ENCODE results near the gene METRNL.
"Not testable (repeated sequence)": the region's sequence is repeated elsewhere in the genome, so short reads cannot be mapped to it uniquely, and the experiment has no call there.

Gene METRNL

DNA sequence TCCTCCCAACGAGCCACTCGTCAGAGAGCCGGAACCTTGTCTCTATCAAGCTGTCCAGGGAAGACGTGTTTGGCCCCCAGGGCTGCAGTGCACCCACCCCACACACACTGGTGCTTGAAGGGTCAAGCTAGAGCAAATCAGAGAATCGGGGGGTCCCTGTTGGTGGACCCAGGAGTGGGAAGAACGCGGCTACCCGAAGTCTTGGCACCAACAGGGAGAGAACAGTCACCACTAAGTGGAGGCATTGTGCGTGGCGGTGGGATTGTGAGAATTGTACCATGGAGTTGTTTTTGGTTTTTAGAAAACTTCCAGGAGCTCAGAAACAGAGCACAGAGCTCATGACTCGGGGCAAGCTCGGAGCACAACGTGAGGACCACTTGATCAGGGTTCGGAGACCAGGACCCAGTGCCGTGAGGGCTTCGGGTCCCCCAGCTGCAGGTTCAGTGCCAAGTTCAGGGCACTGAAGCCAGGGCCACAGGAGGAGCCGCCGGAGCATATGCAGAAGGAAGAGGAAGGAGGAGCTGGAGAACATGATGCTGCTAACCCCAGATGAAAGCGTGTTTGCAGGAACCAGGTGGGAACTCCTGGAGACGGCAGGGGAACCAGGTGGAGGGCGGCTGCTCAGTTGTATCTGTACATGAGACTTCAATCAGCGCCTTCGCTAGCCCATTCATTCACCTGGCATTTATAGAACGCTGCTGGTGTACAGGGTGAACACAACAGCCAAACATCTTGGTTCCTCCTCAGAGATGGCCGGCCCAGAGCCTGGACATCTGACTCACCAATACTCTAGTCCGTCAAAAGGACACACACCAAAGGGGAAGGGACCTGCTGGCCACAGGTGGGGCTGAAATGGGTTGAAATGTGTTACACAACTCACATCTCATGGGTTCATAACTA, 42.8 kb downstream of the METRNL start:
- no peak for DNase-seq (ENCODE audit: low read depth, low spot score)

DNA sequence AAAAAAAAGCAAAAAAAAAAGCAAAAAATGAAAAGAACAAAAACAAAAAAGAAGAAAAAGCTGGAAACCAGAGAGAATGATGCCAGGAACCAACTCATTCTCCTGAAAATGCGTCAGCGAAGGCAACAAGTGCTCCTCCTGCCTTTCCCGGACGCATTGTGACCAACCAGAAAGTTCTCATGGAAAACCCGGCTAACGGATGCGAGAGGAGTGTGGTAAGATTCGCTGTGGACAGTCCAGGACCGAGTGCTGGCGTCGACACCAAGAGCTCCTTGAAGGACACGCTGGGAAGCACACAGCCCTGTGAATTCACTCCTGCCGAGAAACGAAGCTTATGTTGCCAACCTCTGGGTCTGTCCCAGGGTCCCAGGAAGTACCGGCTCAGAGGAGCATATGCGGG, 43.4 kb downstream of the METRNL start:
- DNase-seq (ENCODE audit: low read depth, low spot score), result no peak

DNA sequence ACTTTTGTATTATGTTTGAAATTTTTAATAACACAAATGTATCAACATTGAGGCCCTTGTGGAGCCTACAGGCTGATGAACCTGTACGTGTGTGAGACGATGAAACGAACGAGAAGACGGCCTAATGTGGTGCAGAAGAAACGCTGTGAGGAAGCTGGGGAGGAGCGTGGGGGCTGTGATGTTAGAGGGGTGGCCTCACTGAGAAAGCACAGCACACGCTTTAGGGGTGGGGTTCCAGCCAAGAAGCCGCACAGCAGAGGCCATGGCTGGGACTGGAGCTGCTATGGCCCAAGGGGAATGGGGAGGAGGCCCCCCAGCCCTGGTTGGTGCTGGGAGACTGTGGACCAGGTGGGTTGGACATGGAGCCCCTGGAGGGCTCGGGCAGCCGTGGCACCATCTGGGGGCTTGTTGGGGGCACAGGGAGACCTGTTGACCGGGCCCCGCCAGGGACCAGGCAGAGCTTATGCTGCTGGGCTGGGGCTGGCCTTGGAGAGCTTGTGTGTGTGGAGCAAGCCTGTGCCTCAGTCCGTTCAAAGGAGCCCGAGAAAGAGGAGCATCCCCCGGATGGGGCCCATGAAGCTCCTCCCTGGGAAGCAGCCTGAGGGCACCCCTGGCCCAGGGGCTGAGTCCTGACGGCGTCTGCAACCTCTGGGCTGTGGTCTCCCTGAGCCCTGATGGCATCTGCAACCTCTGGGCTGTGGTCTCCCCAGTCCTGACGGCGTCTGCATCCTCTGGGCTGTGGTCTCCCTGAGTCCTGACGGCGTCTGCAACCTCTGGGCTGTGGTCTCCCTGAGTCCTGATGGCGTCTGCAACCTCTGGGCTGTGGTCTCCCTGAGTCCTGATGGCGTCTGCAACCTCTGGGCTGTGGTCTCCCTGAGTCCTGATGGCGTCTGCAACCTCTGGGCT, 44.7 kb downstream of the METRNL start:
- no peak for DNase-seq (ENCODE audit: low read depth, low spot score)

DNA sequence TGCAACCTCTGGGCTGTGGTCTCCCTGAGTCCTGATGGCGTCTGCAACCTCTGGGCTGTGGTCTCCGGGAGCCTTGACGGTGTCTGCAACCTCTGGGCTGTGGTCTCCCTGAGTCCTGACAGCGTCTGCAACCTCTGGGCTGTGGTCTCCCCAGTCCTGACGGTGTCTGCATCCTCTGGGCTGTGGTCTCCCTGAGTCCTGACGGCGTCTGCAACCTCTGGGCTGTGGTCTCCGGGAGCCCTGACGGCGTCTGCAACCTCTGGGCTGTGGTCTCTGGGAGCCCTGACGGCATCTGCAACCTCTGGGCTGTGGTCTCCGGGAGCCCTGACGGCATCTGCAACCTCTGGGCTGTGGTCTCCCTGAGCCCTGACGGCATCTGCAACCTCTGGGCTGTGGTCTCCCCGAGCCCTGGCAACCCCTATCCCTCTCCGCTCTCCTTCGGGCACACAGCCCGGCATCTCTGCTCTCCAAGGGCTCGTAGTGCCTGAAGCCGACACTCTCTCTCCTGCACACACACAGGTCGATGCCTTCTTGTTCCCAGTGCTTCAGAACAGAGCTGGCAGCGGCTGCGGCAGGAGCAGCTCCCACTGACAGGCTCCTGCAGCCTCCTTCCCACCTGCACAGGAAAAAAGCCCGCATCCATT, 45.6 kb downstream of the METRNL start:
- no peak for DNase-seq (ENCODE audit: low read depth, low spot score)

DNA sequence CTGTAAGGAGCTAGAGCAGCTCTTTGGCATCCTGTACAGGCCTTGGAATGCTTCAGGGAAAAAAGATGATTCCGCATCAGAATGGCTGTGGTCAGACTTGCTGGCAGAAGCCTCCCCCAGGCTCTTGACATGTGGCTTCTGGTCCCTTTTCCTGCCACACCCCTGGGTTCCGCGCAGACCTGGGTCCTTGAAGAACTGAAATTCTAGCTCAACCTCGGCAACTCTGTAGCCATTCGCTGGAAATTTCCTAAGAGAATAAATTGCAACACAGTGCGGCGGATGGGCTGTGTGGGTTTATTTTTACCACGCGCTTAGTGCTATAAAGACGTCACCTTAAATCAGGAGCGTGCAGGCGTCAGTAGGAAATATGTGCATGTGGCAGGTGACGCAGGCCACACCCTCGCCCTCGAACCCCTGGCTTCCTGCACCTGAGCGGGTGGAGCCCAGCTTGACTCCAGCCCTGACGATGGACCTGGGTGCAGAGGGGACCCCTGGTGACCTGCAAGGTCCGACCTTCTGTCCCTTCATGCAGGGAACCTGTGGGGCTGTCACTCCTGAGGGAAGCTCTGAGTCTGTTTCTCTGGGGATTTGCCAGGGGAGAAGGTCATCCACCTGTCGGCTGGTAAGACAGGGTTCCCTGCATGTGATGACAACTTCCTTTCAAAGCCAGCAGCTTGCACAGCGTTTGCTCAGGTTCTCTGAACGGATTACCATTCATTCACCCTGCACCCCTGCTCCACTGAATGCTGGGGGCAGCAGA, 46.3 kb downstream of the METRNL start:
- DNase-seq (ENCODE audit: low read depth, low spot score), result no peak

DNA sequence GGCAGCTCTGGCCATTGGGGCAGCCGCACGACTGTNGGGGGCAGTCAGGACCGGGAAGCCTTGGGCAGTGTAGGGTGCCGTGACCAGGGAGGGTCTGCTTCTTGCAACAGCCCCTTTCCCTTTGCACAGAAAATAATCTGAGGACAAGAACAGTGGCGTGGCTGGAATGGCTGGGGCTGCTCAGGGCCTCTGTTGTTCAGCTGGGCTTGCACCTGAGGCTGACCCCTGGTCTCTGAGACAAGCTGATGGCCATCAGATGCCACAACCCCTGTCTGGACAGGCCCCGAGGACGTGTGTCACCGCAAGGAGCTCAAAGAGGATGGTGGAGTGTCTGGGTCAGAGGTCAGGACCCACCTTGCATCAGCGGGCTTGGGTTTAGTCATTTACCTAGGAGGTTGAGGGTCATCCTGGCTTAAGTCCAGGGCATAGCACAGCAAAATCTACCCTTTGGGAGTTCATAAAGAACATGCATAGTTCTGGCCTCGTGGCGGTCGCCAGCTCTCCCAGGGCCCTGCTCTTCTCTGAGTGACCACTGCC, 46.9 kb downstream of the METRNL start:
- DNase-seq (ENCODE audit: low read depth, low spot score), result no peak

DNA sequence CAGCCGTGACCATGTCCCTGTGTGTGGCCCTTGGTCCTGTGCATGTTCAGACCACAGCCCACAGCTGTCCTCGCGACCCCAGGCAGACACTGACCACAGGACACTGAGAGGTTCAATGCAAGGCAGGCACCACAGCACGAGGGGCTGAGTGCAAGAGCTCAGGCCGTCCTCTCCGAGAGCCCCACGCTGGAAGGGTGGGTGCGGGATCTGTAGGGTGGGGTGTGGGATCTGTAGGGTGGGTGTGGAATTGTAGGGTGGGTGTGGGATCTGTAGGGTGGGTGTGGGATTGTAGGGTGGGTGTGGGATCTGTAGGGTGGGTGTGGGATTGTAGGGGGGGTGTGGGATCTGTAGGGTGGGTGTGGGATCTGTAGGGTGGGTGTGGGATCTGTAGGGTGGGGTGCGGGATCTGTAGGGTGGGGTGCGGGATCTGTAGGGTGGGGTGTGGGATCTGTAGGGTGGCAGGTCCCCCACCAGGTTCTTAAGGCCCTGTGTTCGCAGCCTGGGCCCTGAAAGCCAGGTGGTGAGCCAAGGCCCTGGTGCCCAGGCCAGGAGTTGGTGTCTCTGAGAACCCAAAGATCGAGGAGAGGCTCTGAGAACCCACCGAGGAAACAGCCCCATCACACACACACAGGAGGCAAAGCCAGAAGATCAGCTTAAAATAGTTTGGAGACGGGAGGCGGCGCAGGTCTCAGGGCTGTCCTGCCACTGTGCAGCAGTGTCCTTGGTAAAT, 48.2 kb downstream of the METRNL start:
- DNase-seq (ENCODE audit: low read depth, low spot score), result no peak

DNA sequence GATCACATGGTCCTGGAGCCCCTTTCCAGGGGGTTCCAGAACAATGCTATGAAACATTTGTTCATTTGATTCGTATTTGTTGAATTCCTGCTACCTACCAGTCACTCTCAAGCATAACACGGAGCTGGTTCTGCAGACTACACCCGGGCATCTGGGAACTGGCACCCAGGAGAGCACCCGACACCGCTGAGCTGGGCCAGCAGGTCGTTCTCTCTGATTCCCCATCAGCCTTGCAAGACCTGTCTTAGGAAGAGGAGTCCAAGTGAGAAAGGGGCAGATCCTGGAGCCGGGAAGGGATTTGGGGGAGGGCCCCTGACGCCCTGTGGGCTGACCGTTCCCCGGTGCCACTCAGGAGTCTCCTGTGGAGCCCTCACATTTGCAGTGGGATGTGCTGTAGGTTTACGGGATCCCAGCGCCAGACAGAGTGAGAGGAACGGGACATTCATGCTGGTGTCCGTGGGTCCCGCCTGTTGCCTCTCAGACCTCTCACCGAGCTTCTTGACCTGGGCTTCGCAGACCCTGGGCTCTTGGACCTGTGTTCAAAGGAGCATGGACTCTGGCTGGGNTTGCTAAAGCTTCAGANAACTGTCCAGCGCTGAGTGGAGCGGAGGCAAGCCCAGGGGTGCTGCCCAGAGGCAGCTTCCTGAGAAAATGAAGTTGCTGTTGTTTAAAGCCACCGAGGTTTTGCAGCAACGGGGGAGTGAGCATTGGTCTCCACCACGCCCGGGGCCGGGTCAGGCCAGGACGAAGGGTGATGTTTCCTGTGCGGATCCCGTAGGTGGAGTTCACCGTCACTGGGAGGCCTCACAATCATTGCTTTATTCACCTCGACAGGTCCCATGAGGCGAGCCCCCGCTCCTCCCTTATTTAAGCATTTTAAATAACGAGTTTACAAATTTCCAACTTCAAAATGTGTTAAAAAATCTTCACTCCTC, 49.2 kb downstream of the METRNL start:
- no peak for DNase-seq (ENCODE audit: low read depth, low spot score)

DNA sequence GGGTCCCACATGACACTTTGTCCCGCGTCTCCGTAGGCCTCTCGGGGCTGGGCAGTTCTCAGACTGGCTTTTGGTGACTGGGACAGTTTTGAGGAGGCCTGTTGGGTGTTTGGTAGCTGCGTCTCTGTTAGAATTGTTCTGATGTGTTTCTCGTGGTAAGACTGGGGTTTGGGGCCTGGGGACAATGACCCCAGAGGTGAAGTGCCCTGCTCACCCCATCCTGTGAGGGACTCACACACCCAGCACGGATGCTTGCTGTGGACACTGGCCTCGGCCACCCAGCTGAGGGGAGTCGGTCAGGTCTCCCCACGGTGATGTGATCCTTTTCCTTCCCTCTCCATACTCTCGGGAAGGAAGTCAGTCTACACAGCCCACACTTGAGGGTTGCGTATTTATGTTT, 50.3 kb downstream of the METRNL start:
- DNase-seq (ENCODE audit: low read depth, low spot score), result no peak

DNA sequence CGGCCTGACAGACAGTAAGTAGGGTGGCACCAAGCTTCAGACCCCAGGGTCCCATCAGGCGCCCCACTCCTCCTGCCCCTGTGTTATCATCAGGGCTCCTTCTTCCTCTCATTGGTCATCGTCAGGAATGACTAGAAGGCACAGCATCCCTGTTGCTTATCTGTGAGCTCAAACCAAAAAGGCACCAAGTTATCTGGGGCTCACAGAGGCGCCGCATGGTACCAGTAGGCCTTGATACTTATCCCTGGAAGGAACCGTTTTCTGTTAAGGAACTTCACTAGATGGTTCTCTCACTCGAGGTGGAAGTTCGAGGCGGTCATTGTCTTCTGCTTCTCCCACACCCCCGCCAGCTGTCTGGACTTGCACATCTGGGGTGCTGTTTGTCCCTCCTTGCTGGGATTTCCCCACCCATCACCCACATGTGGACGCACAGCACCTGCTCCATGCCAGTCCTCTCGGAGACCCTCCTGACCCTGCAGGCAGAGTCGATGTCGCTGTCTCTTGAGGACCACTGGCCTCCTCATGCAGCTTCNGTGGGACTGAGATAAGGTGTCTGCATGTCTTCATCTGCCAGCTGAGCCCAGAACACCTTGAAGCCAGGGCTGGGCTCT, 52.1 kb downstream of the METRNL start:
- no peak for DNase-seq (ENCODE audit: low read depth, low spot score)

DNA sequence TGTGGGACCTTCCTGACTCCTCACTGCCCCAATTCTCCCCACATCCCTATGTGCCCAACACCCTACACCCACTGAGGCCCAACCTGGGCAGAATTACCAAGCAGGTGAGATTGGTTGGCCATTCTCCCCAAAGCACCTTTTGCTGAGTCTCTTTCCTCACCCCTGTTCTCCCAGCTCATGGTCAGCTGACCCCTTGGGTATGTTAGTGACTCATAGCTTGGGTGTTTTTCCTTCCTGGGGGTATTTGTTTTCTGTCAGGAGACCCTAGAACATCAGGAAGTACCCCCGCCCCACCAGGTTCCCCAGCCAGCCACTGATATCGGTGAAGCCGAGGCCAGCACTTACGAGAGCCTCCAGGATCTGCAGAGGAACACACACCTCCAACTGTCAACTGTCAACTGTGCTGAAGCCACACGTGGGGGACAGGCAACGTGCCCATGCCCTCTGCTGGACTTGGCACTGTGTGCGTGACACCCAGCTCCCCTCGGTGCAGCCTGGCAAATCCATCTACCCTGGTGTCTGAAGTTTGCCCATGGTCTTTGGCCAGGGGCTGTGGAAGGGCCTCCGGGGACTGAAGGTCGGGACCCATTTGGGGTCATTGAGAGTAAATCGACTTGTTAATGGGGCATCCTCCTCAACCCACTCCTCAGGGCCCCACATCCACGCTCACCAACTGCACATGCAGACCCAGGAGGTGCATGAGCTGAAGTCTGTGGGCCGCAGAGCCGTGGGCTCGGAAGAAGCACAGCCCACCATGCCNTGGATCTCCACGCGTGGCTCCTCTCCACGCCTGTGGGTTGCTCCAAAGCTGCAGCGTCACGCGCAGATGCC, 53.1 kb downstream of the METRNL start:
- no peak for DNase-seq (ENCODE audit: low read depth, low spot score)

DNA sequence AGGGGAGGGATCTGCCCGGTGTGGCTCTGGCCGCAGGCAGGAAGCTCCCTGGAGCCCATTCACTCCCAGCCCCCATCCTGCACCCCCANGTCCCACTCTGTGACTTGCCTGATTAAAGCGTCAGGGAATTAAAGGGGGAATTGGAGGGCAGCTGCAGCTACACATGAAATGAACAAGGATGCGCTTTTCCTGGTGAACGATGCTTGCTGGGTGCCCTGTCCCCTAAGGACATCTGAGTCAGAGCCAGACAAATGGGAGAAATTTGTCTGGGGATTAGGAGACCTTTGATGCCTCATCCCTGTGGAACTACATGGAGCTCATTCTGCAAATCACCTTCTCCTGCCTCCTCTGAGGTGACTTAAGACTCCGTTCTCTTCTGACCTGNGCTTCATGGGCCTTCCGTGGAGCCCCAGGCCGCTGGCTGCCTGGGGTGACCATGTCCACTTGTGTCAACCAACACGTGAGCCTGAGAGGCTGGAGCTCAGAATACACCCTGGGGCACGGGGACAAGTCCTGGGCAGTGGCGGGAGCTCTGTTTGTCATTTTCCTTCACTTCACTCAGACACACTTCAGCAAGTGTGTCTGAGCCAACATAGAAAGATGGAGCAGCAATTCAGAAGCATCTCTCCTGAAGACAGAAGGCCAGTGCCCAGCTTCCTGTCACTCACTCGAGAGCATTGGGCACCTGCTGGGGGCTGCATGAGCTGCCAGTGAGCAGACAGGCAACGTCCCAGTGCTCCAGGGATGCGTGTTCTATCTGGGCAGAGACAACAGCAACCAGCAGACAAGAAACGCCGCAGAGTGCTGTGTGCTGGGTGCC, 54.1 kb downstream of the METRNL start:
- no peak for DNase-seq (ENCODE audit: low read depth, low spot score)

DNA sequence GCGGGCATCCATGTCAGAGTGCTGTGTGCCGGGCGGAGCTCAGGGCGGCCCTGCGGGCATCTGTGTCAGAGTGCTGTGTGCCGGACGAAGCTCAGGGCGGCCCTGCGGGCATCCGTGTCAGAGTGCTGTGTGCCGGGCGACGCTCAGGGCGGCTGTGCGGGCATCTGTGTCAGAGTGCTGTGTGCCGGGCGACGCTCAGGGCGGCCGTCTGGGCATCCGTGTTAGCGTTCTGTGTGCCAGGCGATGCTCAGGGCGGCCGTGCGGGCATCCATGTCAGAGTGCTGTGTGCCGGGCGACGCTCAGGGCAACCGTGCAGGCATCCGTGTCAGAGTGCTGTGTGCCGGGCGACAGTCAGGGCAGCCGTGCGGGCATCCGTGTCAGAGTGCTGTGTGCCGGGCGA, 55.0 kb downstream of the METRNL start:
- DNase-seq (ENCODE audit: low read depth, low spot score), result not testable (repeated sequence)

DNA sequence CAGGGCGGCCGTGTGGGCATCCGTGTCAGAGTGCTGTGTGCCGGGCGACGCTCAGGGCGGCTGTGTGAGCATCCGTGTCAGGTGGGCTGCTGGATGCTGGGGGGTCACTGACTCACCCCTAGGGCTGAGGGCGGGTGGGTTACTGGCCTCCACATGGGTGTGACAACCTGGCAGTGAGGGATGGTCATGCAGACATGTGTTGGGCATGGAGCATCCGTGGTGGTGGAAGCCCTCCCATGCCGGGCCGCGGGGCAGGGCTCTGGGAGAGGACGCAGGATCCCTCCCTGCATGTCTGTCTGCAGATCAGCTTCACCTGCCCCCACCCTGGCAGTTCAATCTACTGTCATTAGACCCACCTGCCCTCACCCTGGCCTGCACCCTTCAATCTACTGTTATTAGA, 56.3 kb downstream of the METRNL start:
- DNase-seq (ENCODE audit: low read depth, low spot score), result no peak

DNA sequence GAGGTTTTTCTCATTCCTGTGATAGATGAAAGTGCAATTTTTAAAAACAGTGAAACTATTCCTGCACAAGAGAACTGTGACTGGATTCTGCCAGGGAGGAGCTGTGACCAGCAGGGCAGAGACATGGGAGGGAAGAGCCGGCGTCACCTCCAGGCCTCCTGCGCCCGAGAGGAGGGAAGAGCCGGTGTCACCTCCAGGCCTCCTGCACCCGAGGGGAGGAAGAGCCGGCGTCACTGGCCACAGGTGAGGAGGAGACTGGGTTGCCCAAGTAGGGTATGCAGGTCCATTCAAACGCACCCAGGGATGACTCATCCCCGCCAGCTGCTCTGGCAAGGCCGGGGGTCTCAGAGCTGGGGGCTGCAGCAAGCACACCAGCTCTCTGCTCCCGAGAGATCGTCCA, 56.7 kb downstream of the METRNL start:
- no peak for DNase-seq (ENCODE audit: low read depth, low spot score)

DNA sequence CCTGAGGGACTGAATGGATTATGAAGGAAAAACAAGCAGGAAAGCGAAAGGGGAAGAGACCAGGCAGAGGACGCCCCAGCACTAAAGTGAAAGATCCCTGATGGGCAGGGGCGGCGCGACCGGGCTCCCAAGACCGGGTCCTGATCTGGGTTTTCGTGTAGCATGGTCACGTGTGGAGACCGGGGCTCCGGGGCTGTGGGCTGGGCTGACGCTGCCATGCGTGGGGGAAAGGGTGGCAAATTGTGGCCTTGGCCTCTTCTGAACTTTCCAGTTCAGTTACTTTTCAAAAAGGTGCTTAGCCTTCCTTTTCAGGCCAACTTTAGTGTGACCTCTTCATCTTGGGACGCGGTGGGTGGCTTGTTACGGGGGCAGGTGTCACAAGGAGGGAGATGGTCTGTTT, 57.5 kb downstream of the METRNL start:
- DNase-seq (ENCODE audit: low read depth, low spot score), result no peak

DNA sequence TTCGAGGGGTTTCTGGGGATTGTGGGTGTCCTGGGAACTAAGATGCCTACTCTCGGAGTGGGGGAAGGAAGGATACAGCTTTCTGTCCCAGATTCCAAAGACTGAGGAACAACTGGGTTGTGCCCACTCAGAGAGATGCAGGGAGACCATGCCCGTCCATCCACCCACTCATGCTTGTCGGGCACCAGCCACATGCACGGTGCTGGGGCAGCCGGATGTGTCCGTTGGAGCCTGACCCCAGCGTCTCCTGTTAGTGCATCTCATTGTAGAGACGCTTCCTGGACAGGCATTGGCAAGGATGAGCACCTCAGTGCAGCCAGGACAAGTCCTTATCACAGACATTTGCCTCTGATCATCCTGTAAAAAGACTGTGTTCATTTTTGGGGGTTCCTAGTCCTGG, 58.1 kb downstream of the METRNL start:
- DNase-seq (ENCODE audit: low read depth, low spot score), result no peak
